Activated gamma-delta T cell treated with Interleukin-2 at 50 U/mL for 16 hours (primary cell): ENCODE measurements around the gene GHRHR.

Source experiments
- DNase-seq: peaks from one replicate; pipeline ENCODE4 v3.0.0-alpha.2; 2020

GHRHR gene

DNA sequence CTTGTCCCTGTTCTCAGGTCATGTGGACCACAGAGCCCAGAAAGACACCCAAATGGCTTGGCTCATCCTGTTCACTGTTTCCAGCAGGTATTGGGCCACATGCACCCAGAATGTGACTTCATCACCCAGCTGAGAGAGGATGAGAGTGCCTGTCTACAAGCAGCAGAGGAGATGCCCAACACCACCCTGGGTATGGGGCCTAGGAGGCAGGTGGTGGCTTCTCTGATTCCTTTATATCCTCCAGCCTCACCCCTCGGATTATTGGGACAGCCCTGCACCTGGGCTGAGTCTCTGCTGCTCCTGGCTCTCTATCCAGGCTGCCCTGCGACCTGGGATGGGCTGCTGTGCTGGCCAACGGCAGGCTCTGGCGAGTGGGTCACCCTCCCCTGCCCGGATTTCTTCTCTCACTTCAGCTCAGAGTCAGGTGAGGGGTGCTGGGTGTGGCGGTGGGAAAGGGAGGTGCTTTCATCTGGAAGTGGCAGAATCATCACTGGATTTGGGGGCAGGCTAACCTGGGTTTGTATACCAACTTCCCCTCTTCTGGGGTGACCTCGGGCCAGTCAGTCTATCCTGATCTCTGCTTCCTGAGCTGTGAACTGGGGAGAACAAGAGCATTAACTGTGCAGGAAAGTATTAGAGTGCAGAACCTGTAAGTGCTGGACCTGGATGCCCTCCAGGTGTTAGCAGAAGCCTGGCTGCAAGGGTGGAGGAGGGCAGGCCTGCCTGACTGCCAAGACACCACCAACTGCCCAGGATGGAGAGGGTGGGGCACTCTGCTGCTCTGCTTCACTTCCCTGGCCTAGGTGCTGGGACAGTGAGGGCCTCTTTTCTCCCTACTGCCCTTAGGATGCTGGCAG is 5.2 kb downstream of the GHRHR start:
- DNase-seq, result no peak

- no peak for DNase-seq
Observed at GRCh38 chr7:30969604-30969970, 5.8 kb downstream of the GHRHR start.

GRCh38 chr7:30970074-30970473 is 6.3 kb downstream of the GHRHR start:
- DNase-seq, result no peak

- no peak for DNase-seq
Observed at GRCh38 chr7:30970594-30971094, 6.9 kb downstream of the GHRHR start.

GRCh38 chr7:30971440-30971839 is 7.7 kb downstream of the GHRHR start:
- DNase-seq, result no peak

DNA sequence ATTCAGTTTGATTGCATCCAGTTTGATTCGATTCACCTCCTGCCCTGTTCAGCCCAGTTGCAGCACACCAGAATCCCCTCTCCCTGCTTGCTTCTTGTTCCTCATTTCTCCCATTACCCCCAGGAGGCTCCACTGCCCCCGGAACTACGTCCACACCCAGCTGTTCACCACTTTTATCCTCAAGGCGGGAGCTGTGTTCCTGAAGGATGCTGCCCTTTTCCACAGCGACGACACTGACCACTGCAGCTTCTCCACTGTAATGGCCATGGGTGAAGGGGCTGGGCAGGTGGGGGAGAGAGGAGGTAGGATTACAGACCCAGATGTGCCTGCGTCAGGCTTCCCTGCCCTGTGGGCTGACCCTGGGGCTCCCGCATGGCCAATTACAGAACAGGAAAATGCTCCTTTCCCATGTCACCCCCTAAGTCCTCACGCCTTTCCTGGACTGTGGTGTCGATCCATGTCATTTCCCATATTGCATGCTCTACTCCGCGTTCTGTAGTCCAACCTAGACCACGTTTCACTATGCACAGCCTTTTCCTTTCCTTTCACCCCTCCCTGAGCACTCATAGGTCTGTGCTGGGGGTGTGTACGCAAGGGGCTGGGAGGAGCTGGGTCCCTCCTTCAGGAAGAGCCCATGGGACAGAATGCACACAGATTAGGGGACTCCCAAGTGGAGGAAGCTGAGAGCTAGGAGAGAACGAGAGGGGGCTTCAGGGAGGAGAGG is 8.2 kb downstream of the GHRHR start:
- no peak for DNase-seq

GRCh38 chr7:30973292-30973691 is 9.5 kb downstream of the GHRHR start:
- no peak for DNase-seq

- DNase-seq, result no peak
Observed at GRCh38 chr7:30973791-30974604, 10.2 kb downstream of the GHRHR start.

DNA sequence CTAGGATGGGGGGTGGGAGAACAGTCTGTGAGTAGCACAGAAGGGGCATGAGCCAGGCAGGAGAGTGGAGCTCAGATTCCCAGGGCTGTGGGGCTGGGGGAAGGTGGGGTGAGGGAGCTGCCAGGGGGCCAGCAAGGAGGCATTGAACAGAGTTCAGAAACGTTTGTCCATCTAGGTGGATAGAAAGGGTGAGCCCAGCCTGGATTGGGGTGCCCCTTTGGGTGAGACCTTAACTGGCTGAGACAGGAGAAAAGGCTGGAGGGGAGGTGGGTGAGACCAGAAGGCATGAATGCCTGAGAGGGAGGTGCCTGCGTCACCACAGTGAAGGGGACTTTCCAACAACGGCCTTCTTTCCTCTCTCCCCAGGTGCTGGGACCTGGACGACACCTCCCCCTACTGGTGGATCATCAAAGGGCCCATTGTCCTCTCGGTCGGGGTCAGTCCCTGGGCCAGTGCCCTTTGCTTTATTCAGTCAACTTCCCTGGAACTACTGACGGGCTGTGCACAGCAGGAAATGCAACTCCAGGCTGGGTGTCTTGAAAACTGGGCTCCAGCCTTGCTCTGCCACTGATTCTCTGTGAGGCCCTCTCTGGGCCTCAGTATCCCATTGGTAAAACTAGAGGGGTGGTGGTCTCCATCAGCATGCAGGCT is 11.0 kb downstream of the GHRHR start:
- DNase-seq, result no peak

- no peak for DNase-seq
Observed at GRCh38 chr7:30975256-30975899, 11.6 kb downstream of the GHRHR start.

GRCh38 chr7:30976381-30976780 is 12.6 kb downstream of the GHRHR start:
- DNase-seq, result no peak

GRCh38 chr7:30977222-30977621 is 13.5 kb downstream of the GHRHR start:
- DNase-seq, result no peak

DNA sequence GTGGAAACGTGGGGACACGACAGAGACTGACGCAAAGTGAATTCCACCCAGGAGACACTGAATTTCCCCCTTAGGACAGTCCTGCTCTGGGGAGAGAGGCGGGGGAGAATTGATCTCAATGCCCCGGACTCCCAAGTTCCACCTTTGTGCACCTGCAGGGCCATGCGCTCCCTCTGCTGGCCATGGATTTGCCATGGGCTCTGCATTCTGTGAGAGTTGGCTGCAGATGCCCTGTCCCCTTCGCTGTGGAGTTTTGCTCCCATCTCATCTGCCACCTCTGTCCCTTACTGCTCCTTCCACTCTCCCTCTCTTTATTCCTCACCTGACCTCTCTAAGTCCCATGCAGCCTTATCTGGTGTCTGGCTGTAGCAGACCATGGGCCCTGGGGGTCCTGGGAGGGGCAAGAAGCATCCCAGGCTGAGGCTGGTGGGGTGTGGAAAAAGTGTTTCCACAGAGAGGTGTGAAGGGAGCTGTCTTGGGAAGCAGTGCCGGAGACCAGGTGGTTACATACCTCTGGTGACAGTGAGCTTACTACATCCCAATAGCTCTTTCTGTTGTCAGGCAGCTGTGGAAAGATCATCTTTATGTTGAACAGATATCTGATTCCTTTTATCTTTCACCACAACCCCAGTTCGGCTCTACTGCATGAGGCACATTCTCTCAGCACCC is 14.3 kb downstream of the GHRHR start:
- no peak for DNase-seq

DNA sequence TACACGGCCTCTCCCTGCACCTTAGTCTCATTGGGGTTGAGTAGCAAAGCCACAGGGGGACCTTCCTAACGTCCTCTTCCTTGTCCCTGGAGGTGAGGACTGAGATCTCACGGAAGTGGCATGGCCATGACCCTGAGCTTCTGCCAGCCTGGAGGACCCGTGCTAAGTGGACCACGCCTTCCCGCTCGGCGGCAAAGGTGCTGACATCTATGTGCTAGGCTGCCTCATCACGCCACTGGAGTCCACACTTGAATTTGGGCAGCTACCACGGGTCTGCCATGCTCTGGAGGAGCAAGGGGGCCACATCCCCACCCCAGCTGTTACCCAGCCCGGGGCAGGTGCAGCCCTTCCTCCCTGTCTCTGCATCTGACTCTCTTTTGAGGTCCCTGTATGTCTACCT is 15.3 kb downstream of the GHRHR start:
- no peak for DNase-seq

DNA sequence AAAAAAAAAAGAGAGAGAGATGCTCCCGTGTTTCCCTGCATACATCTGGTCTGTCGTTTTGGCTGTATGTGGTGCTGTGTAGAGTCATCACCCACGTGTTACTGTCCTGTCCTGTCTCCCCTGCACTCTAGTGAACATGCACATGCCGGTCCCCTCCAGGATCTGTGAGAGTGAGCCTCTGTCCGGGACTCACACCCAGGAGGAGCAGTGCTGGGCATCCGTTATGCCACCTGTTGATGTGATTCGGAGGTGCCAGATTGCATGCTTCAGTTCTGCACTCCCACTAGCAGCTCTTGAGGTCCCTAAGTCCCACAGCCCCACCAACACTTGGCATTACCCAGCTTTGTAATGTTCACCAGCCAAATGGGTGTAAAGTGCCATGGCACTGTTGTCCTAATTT is 16.4 kb downstream of the GHRHR start:
- no peak for DNase-seq

DNA sequence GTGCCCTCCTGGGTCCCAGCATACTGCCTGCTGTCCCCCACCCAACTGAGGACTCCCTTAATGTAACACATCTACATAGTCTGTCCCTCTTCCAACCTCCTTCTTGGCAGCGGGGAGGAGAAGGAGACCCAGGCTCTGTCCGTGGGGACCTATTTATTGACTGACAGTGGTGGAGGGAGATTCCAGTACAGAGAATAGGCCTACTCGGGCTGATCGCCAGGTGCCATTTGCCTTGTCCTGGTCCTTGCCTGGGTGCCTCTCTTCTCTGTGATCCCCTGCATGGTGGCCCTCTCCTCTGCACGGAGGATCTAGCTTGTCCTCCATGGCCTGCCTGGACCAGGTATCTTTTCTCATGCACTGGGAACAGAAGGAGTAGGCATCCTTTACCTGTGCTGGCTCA is 17.0 kb downstream of the GHRHR start:
- no peak for DNase-seq

GRCh38 chr7:30983042-30983913 is 19.5 kb downstream of the GHRHR start:
- DNase-seq, result peak; percentile 71

DNA sequence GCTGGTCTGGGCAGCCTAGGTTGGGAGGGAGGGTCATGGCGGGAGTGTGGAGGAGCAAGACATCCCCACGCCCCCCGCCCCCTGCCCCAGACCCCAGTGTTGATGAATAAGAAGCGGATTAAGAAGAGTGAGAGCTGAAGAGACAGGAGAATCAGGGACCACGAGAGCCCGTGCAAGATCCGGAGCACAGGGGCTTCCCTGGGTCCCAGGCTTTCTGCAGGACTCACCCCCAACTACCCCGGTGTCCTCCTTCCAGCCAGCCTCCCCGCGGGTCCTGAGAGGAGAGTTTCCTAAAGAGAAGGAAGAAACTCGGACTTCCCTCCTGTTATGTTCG is 20.1 kb downstream of the GHRHR start:
- DNase-seq, result no peak

GRCh38 chr7:30984359-30985107 is 20.8 kb downstream of the GHRHR start:
- no peak for DNase-seq

- DNase-seq, result no peak
Observed at GRCh38 chr7:30985756-30986155, 22.0 kb downstream of the GHRHR start.
